HG02870 (cell line): ENCODE results near the gene POLD4.

Experiments
- ATAC-seq: cut with Tn5 transposase; IDR thresholded peaks from one replicate; pipeline ENCODE4 v1.9.1; 2021; ENCODE audit warnings: mild to moderate bottlenecking, moderate library complexity; ENCODE audit not compliant: unreplicated experiment

POLD4 gene

GRCh38 chr11:67389477-67389876, 36.1 kb upstream of the POLD4 start:
- no peak for ATAC-seq

DNA sequence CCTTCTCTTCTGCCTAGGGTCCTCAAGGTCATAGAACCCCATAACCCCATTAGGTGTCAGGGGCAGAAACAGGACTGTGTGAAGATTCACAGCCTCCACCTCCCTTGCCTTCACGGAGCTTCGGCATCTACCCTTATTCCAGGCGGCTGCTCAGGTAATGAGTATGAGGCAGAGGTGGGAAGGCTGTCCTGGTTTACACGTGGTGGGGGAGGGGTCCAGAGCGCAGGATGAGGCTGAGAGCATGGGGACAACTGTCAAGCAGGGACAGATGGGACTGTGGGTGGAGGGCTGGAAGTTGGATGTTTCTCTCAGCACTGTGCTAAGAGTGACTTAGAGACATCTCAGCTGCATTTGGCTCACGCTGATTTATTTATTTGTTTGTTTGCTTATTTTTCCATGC, 34.2 kb upstream of the POLD4 start:
- ATAC-seq: no peak

DNA sequence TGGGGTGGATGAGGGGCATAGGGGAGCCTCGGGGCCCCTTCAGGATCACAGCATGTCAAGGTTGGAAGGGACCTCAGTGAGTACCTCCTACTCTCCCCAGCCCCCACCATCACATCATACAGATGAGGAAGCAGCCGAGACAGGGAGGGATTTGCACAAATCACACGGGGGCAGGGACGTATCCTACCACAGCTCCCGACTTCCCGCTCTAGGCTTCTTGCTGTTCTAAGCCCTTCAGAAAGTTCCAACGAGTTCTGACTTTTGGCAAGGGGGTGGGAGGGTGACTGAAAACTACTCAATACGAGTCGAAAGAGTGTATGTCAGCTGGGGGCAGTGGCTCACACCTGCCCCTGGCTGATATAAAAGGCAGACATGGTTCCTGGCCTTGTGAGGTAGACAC, 33.7 kb upstream of the POLD4 start:
- ATAC-seq: no peak

- ATAC-seq: no peak
These were observed 31.6 kb upstream of the POLD4 start for GRCh38 chr11:67384851-67385366.

GRCh38 chr11:67382276-67383136, 29.2 kb upstream of the POLD4 start:
- no peak for ATAC-seq

DNA sequence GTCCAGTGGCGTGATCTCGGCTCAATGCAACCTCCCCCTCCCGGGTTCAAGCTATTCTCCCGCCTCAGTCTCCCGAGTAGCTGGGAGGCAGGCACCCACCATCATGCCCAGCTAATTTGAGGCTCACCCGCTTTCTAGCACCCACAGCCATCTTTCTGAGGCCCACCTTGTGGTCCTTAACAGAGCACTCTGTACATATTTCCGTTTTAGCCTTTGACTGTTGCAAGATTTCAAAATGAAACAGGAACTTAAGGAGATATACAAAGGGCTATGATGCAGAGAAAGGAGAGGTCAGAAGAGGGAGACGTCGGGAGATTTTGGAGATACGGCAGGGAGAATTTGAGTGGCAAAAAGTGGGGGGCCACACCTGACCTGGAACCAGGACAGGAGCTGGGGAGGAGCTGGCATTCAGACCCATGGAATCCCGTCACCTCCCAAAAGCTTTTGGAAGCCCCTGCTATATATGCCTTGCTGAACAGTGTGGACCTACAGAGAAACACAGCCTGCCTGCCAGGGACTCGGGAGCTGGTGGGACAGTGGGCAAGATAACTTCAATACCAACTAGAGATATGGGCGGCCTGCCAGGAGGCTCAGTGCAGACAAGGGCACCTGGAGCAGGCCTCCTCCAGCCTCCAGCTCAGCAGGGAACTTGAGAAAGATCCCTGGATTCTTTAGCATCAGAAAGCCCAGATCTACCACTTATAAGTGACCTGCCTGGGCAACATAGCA, 28.1 kb upstream of the POLD4 start:
- ATAC-seq: no peak

- ATAC-seq: no peak
These were observed 26.0 kb upstream of the POLD4 start for GRCh38 chr11:67379061-67380058.

DNA sequence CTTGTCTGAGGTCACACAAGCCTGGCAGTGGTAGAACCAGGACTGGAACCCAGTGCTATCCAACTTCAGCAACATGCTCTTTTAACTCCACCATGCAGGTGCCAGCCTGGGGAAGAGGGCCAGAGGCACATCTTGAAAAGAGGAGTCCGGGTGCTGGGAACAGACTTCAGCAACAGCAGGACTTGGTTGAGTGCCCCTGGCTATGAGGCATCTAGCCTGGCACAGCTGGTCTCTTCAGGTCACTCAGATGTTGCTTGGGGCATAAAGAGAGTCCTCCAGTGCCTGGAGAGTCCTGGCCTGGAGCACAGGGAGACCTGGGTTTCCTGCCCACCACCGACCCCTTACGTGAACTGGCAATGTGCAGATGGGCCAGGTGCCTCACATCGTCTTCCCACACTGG, 25.2 kb upstream of the POLD4 start:
- ATAC-seq: no peak

GRCh38 chr11:67376873-67377808, 23.8 kb upstream of the POLD4 start:
- no peak for ATAC-seq

GRCh38 chr11:67376063-67376820, 22.9 kb upstream of the POLD4 start:
- ATAC-seq: no peak

DNA sequence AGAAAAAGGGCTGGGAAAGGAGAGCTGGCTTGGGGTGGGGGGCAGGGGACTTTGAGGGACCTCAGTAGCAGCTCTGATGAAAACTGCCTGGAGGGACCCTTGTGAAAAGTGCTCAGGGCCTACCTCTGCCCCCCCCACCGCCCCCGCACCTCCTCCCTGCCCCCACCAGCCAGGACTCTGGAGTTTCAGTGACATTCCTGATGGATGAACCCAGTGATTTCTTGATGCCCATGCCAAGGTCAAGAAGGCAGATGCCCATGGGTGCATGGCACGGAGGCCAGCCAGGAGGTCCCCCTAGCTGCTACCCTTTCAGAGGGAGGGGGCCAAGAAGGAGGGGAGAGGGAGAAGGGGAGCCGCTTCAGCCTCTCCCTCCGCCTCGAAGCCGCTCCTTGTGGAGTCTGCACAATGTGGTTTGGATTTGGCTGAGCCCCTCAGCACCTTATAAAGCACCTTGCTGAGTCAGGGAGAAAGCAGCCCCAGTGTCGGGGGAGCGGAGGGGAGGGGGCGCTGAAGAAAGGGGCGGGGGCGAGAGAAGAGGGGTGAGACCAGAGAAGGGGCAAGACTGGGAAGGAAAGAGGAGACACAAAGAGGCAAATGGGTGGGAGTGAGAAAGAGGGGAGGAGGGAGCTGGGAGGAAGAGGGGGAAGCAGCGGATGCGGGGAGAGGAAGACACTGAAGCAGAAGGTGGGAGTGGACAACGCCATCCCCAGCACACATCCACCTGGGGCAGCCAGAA, 22.1 kb upstream of the POLD4 start:
- no peak for ATAC-seq

DNA sequence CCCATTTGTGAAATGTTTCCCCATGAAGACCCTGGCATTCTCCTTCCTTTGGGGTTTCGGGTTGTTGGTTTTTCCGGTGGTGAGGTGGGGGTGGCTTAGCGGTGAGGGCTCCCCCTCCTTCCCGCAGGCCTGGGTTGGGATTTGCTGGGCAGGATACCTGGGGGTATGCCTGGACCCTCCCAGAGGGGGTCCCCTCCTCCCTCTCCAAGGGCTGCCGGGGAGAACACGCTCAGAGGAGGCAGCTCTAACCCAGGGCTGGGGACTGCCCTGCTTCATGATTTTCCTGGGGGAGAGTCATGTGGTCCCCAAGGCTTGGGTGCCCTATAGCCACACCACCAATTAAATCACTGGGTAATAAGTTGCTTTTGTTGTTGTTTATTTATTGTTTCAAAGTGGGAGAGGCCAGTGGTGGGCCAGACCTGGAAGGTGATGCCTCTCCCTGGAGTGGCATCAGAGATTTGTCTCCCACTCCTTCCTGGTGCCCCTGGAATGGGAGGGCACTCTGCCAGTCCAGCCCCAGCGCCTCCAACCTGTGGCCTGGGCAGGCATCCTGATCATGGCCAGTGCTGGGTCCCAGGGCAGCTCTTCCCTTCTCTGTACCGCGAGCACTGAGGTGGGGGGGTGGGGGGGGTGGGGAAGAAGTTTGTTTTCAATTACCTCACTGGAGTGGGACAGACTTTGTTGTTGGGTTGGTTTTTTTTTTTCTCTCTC, 21.4 kb upstream of the POLD4 start:
- ATAC-seq: no peak

GRCh38 chr11:67373648-67374570, 20.6 kb upstream of the POLD4 start:
- ATAC-seq: no peak

GRCh38 chr11:67372993-67373647, 19.8 kb upstream of the POLD4 start, which contains the start of gene CLCF1:
Gene CLCF1, minus strand, starts transcription at chr11:67373598. Its CDS starts 59 bp downstream, at chr11:67373539.
- ATAC-seq: no peak

DNA sequence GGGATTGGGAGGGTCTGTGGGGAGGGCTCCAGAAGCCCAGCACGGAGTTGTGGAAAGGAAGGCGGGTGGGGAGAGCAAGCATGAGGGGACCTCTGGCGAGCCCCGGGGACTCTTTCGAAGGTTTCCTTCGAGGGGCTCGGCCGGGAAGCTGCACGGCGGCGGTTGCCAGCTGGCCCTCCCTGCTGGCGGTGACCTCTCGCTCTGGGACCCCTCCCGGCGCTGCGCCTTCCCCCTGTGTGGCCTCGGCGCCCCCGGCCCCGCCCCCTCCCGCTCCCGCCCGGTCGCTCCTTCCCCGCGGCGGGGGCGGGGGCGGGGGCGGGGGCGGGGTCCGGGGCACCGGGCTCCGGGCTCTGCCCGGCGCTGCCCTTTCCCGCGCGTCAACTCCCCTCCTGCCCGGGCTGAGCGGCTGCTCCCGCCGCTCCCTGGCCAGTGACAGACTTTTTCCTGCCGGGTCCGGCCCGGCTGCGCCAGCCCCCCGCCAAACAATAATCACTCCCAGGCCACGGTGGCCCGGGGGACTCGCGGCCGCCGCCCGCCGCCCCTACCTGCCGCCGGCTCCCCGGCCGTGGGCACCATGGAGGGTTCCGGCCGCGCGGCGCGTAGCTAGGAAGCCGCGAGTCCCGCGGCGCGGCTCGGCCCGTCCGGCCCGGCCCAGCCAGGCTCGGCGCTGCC, 19.1 kb upstream of the POLD4 start:
- ATAC-seq: no peak
